Stimulated activated CD4-positive, alpha-beta T cell treated with anti-CD3 and anti-CD28 coated beads, Interleukin-12 subunit alpha, Interleukin-12 subunit beta, amount 100 ng/mL, for 48 hours (primary cell): ENCODE measurements around the gene UXS1.

Experiments used
- DNase-seq, 3 donors: peaks; one replicate each; pipeline ENCODE4 v3.0.0-alpha.2; 2020; ENCODE audit warnings: low read depth in 2 of 3, low spot score in 1 of 3

Gene UXS1

DNA sequence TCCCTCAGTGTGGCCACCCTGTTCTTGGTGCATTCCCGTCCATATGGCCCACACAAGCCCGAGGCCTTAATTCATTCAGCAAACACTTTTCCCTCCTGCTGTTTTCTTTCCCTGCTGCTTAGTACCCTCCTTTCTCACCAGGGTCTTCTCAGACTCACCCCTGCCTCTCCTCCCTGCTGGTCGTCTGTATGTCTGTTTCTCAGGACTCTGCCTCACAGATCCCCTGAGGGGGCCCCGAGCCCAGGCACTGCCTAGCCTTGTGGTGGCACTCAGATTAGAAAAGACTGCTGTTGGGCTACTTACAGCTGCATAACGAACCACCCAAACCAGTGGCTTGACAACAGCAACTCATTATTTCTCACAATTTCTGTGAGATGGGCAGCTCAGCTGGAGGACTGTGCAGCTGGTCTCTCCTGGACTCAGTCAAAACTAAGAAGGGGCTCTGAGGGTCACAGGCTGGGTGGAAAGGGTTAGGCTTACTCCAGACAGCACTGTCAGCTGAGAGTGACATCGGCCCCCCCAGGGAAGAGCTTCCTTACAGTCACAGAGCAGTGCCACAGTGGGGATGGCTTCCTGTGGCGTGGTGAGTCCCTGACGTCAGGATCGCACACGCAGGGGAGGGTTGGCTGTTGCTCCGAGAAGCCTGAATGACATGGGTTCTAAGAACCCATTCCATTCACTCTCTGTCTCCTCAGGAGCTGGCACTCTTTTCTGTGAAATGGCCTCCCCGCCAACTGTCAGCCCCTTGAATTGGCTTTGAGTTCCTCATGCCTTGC, 139.0 kb downstream of the UXS1 start:
- DNase-seq, result no peak

DNA sequence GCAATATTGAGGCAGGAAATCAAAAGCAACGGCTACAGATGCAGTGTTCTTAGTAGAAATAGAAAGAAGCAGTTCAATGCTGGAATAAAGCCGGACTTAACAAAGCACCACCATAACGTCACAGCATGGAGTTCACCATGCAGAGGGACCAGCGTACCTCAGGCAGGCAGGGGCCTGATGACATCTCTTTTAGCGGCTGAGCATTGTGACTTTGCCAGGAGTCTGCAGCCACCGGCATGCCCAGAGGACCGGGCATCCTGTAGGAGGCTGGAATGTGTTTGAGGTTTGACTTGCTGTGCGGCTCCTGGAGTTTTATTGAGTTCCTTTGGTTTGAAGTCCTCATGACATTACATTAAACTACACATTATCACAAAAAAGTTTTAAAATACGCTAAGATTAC, 139.8 kb downstream of the UXS1 start:
- no peak for DNase-seq

DNA sequence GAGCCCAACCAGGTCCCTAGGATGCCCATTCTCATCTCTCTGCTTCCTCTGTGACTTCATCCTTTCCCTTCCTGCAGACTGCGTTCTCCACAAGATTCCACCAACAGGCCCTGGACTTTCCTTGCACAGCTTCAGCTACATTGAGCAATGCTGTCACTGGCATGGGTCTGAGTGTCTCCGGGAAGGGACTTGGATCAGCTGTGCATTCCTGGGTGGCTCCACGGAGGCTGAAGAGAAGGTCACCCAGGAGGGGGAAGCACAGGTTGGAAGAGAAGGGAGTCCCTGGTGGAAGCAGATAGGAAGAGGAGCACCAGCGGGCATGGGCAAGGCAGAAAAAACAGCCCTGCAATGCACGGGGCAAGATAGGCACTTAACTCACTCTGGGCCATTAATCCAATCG, 140.5 kb downstream of the UXS1 start:
- no peak for DNase-seq

DNA sequence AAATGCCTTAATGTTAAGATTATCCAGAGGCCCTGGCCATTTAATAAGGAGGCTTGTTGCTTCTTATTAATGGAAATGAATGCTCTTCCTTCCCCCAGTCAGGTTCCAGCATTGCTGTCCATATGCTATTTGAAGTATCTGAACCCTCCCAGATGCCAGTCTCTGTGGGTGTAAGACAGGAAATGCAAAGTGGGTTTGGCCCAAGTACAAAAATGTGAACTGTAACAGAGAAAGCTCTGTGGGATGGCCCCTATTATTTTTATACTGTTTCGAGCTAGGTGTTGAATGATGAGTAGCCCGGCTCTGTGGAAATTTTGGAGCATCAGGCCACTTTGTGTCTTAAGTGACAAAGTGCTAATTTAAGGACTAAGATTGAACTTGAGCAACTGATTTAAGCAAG, 141.0 kb downstream of the UXS1 start:
- no peak for DNase-seq

DNA sequence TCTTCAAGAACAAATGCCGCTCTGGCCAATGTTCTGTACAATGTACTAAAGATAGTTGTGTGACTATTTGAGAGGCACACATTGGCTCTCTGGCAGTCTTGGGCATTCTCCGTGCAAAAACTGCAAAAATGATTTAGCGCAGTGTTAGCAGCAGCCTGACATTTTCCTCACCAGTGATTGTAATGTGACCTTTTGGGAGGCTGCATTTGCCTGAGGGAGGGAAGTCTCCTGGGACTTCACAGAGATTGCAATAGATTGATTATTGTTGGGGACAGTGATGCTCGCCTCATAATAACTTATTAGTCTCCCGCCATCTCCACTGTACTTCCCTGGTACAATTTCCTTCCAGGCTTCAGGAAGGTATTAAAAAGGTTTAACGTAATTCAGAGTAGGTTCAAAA, 149.2 kb downstream of the UXS1 start:
- DNase-seq, result no peak

DNA sequence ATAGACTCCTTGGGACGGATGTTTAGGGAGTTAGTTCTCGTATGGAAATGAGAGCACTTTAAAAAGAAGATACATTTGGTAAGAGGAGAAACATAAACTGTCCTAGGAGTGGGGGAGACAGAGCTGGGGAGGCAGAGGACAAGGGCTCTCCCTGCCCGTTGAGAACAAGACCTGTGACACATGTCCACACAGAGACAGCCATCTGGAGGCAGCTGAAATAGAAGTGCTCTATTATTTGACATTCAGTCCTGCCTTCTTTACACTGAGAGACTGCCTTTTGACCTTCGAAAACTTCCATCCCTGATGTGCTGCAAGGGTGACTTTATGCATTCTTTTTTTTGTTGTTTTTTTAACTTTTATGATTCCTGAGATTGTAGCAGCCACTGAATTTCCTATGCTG, 150.1 kb downstream of the UXS1 start:
- DNase-seq, result no peak
